ENCODE data around the gene FAM117B.

- TF ChIP-seq CTCF (IDR thresholded peaks at IDR 0.05; ENCODE audit: borderline replicate concordance, extremely low read depth, low read length, poor library complexity, severe bottlenecking) (no peak), EZH2 (IDR thresholded peaks at IDR 0.05; ENCODE audit: borderline replicate concordance, low read depth, low read length, severe bottlenecking) (no peak)
Observed at GRCh38 chr2:202592566-202592965, 42.2 kb upstream of the FAM117B start.
